Body of pancreas (tissue), 4 donors: ENCODE measurements around the gene TMEM9.

Experiments
- CTCF ChIP-seq, 7 experiments: fragments of 450-650 bp in 4 of 7; fragments of 200-600 bp in 3 of 7; sonication (generic) in 3 of 7; IDR thresholded peaks; one replicate each; pipeline ENCODE4 v1.5.1; 2016 to 2019; ENCODE audit warnings: antibody characterized with exemption in 7 of 7
- POLR2A ChIP-seq, 3 donors: fragments of 450-650 bp; IDR thresholded peaks; one replicate each; pipeline ENCODE4 v1.6.1; 2016; ENCODE audit warnings: antibody characterized with exemption in 3 of 3, mild to moderate bottlenecking in 2 of 3

GRCh38 chr1:201167041-201167991, 13.0 kb upstream of the TMEM9 start:
- no peak for TF ChIP-seq POLR2A (IDR thresholded peaks at IDR 0.05)
- TF ChIP-seq CTCF (IDR thresholded peaks at IDR 0.05), result peak in 1 of 7 experiments; percentile 10
